ENCODE data around the gene FOXS1.

The FOXS1 gene

GRCh38 chr20:31845300-31845863 is at the start of gene FOXS1:
Gene FOXS1, minus strand, starts transcription at chr20:31845604. Its CDS starts 62 bp downstream, at chr20:31845542.
- DNase-seq (ENCODE audit: low read depth in 1 of 2, low spot score in 1 of 2), result no peak

GRCh38 chr20:31890646-31891045 is 45.2 kb upstream of the FOXS1 start:
- DNase-seq (ENCODE audit: low read depth in 1 of 2, low spot score in 1 of 2), result no peak

GRCh38 chr20:31883829-31884228 is 38.4 kb upstream of the FOXS1 start:
- no peak for DNase-seq (ENCODE audit: low read depth in 1 of 2, low spot score in 1 of 2)

GRCh38 chr20:31881945-31882344 is 36.5 kb upstream of the FOXS1 start:
- no peak for DNase-seq (ENCODE audit: low read depth in 1 of 2, low spot score in 1 of 2)

DNA sequence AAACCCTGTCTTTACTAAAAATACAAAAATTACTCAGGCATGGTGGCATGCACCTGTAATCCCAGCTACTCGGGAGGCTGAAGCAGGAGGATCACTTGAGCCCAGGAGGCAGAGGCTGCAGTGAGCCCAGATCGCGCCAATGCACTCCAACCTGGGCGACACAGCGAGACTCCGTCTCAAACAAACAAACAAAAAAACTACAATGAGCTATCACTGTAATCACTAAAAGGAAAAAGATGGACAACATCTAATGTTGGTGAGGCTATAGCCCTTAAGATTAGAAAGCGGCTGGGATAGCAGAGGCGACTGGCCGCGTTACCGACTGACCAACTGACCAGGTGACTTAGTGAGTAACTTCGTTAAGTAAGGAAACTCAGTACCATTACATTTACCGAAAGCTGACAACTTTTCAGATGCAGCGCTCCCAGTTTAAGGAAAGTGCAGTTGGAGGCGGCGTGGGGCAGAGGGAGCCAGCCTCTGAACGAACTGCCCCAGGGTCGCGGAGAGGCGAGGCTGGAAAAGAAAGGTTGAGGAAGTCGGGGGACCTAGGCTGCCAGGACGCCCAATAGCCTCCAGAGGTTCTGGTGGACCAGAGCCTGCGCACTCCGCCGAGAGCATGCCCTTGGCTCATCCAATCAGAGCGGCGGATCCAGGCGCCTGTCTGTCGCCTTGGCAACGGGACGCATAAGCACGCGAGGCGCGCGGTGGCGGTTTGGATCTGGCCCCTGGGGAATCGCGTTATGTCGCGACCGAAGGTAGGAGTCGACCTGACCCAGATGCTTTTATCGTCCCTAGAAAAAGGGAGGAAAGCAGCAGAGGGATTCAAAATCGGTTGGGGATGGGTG is 34.0 kb upstream of the FOXS1 start:
- DNase-seq (ENCODE audit: low read depth in 1 of 2, low spot score in 1 of 2), result peak; percentile 44 to 51

DNA sequence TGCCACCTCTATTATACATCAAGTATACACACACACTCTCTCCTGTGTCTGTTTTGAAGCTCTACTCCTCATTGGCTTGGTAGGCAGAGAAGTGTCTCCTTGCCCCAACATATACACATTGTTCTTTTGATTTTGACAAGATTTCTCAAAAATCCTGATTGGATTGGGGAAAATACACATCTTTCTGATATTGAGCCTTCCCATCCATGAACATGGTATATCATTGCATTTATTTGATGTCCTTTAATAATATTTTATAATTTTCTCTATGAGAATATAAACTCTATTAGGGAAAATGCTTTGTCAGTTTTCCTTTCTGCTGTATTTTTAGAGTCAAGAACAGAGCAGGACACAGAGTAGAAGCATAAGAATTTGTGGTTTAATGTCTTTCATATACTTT is 32.3 kb upstream of the FOXS1 start:
- no peak for DNase-seq (ENCODE audit: low read depth in 1 of 2, low spot score in 1 of 2)

GRCh38 chr20:31875671-31876070 is 30.3 kb upstream of the FOXS1 start:
- no peak for DNase-seq (ENCODE audit: low read depth in 1 of 2, low spot score in 1 of 2)

GRCh38 chr20:31872406-31872805 is 27.0 kb upstream of the FOXS1 start:
- DNase-seq (ENCODE audit: low read depth in 1 of 2, low spot score in 1 of 2), result no peak

GRCh38 chr20:31871618-31871954 is 26.2 kb upstream of the FOXS1 start:
- no peak for DNase-seq (ENCODE audit: low read depth in 1 of 2, low spot score in 1 of 2)

DNA sequence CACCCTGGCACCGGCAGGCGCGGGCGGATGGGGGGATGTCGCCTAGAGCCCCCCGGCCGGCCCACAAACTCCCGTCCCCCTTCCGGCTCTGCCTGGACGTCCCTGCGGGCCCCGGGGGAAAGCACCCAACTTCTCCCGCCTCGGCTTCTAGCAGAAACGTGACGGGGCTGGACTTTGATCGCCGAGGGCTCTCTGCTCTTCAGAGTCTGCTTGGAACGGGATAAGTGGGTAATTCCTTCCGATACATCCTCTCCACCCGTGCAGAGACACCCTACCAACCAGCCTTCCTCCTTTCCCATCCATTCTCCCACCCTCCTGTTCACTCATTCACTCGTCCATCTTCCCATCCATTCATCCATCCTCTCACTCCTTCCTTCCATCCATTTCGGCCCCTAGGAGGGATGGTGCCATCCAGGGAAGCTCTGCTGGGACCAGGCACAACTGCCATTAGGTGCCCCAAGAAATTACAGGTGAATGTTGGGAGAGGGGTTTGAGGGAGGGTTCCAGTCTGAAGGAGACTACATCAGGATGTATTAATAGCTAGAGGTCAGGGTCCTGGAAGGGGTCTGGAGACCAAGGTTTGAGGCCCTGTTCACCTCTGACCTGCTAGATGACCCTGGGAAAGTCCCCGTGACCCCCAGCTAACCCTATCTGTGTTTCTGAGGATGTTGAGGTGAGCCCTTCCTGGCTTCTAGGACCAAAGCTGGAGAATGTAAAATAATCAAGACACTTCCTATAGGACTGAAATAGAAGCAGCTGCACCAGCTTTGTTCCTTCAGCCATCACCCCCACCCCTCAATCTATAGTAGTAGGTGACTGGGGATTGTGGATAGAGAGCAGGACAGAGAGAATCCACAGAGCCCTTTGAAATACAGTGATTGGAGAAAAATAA is 25.6 kb upstream of the FOXS1 start:
- no peak for DNase-seq (ENCODE audit: low read depth in 1 of 2, low spot score in 1 of 2)

GRCh38 chr20:31869942-31870725 is 24.7 kb upstream of the FOXS1 start, which contains the start of the genes DUSP15 and TTLL9:
Gene DUSP15, minus strand, starts transcription at chr20:31870527. Its CDS starts 190 bp downstream, at chr20:31870337.
Gene TTLL9, plus strand, starts transcription at chr20:31870634. Its CDS starts 493 bp downstream, at chr20:31871127.
- no peak for DNase-seq (ENCODE audit: low read depth in 1 of 2, low spot score in 1 of 2)

DNA sequence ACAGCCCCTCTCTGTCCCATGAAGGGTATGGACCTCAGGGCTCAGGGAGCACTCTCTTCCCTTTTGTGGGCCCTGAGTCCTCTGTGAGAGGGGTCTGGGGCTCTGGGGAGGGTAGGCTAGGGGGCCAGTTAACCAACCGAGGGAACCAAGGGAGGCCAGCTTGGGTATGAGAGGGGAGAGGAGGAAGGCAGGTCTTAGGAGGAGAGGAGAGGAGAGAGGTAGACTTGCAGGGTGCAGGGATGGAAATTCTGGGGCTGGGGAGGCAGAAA is 24.2 kb upstream of the FOXS1 start:
- no peak for DNase-seq (ENCODE audit: low read depth in 1 of 2, low spot score in 1 of 2)

DNA sequence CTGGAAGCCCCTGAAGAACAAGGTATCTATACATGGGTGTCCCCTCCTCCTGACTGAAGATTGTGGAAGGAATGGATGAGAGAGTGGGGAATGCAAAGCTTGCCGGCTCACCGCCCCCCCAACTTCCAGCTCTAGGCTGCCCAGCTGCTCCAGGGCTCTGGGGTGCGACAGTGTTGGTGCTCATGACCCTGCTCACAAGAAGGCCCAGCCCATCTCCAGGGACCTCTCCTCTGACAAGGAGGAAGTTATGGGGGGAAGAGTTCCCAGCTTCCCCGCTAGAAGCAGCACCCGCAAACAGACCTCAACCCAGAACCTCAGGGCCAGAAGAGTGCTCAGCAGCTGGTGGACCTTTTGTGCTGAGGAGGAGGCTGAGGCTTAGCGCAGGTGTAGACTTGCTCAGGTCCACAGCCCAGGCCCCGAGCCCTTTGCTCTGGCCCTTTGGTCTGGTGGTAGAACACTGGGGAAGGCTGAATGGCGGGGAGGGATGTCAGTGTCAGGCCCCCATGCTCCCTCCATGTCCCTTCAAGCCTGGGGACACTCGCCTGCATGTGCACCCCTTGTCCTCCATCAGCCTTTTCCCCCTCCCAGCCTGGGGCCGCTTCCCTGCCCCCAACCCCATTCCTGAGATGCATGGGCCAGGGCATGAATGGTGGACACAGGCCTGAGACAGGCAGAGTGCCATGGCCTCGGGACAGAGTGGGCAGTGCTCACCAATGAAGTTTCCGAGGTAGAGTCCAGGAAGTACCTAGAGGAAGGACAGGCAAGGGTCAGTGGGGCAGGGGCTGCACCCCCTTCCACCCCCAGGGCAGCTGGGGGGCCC is 23.7 kb upstream of the FOXS1 start:
- no peak for DNase-seq (ENCODE audit: low read depth in 1 of 2, low spot score in 1 of 2)

DNA sequence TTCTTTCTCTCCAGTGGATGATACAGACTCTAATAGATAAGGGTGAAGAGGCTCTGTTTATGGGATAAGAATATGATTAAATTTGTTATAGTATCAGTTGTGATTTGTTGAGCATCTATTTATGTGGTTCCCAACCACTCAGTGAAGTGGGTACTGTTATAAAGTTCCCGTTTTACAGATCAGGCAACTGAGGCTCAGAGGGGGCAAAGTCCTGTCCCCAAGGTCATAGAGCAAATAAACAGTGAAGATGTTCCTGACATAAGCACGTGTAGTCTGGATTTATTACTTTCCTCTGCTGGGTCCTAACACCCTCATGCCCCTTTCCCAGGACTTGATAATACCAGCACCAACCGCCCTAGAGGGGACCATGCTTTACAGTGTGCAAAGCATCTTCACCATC is 20.8 kb upstream of the FOXS1 start:
- no peak for DNase-seq (ENCODE audit: low read depth in 1 of 2, low spot score in 1 of 2)

GRCh38 chr20:31864521-31865400 is 19.4 kb upstream of the FOXS1 start:
- no peak for DNase-seq (ENCODE audit: low read depth in 1 of 2, low spot score in 1 of 2)

DNA sequence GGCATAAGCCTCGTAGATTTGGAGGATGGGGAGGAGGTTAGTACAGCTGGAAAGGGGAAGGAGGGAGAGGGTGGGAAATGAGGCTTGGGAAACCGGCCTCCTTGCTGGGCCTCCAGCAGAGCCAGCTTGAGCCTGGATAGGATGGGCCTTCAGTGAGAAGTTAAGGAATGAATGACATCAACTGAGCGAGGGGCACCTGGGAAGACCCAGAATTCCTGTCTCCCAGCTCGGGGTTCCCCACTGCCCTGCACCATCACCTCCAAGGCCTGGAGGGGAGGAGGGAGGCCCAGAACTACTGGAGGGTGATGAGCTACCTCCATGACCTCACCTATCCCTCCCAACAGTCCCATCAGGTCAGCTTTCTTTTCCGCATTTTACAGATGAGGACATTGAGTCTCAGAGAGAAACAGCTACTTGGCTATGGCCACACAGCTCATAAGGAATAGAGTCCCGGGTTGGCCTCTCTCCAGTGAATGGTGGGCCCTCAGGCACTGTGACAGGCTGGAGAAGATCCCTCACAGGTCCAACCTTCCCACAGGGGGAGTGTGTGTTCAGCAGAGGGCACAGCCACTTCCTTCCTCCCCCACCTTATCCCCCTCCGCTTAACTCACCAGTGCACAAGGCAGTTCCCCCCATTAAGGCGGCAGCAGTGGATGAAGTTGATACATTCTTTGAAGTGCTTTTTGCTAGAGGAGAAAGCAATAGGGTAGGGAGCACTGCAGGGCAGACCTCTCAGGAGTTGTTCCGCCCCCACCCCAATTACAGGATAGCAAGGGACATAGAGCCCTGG is 18.1 kb upstream of the FOXS1 start:
- DNase-seq (ENCODE audit: low read depth in 1 of 2, low spot score in 1 of 2), result no peak

DNA sequence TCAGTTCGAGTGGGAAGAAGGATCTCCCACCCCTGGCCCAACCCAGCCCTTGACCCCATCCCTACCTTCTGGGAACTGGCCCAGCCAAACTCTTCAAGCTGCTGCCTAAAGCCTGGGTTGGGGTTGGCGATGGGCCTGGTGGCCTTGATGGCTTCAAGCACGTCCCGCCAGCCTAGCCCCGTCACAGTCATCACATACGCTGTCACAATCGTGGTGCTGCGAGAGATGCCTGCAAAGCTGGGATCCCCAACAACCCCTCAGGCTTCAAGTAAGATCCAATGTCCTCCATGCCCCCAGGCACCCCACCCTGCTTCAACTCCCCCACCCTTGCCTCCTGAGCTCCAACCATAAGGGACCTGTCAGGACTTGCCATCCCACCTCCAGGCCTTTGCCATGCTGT is 17.1 kb upstream of the FOXS1 start:
- DNase-seq (ENCODE audit: low read depth in 1 of 2, low spot score in 1 of 2), result no peak

GRCh38 chr20:31862157-31862470 is 16.7 kb upstream of the FOXS1 start:
- no peak for DNase-seq (ENCODE audit: low read depth in 1 of 2, low spot score in 1 of 2)

Measured in stimulated activated CD4-positive, alpha-beta T cell treated with anti-CD3 and anti-CD28 coated beads, Interleukin-15, amount 100 ng/mL, for 1 hour (primary cell).